PC-3 (cell line): Measurements from ENCODE around the gene TBC1D24.

Source experiments
- EZH2 ChIP-seq: fragments of 300-600 bp; sonication (generic); IDR thresholded peaks from one replicate; pipeline ENCODE4 v1.6.1; 2017; ENCODE audit warnings: antibody characterized with exemption, mild to moderate bottlenecking, low read length; ENCODE audit not compliant: unreplicated experiment
- TF ChIP-seq, protein P1 (sequence below): fragments of 300-600 bp; sonication (generic); conservative IDR thresholded peaks from 2 replicates; pipeline ENCODE4 v1.5.1; 2017; ENCODE audit warnings: antibody characterized with exemption, low read depth, mild to moderate bottlenecking, low read length

GRCh38 chr16:2471016-2471652 is 3.8 kb upstream of the TBC1D24 start, which contains the start of gene NTN3:
- TF ChIP-seq, protein P1, sequence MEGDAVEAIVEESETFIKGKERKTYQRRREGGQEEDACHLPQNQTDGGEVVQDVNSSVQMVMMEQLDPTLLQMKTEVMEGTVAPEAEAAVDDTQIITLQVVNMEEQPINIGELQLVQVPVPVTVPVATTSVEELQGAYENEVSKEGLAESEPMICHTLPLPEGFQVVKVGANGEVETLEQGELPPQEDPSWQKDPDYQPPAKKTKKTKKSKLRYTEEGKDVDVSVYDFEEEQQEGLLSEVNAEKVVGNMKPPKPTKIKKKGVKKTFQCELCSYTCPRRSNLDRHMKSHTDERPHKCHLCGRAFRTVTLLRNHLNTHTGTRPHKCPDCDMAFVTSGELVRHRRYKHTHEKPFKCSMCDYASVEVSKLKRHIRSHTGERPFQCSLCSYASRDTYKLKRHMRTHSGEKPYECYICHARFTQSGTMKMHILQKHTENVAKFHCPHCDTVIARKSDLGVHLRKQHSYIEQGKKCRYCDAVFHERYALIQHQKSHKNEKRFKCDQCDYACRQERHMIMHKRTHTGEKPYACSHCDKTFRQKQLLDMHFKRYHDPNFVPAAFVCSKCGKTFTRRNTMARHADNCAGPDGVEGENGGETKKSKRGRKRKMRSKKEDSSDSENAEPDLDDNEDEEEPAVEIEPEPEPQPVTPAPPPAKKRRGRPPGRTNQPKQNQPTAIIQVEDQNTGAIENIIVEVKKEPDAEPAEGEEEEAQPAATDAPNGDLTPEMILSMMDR = no peak
- no peak for TF ChIP-seq EZH2
